Eye (tissue), 1 donor: ENCODE measurements around the gene ACTR3.

Experiments
- DNase-seq: peaks from one replicate; pipeline ENCODE4 v3.0.0-alpha.2; 2015

ACTR3 gene

DNA sequence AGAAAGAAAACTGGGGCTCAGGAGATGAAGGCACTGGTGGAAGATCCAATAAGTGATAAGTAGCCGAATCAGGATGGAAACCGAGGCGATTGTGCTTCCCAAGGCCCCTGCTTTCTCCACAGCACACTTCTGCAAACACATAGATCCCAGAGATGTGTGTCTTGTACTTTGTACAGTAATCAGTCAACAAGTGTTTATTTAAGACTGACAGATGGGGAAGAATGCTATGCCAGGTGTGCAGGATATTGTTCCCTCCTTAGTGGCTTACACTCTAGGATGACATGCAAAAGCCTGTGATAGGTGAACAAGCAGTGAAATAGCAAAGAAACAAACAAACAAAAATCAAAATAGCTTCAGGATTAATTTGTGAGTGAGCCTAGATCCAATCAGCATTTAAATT lies 116.6 kb downstream of the ACTR3 start:
- no peak for DNase-seq

DNA sequence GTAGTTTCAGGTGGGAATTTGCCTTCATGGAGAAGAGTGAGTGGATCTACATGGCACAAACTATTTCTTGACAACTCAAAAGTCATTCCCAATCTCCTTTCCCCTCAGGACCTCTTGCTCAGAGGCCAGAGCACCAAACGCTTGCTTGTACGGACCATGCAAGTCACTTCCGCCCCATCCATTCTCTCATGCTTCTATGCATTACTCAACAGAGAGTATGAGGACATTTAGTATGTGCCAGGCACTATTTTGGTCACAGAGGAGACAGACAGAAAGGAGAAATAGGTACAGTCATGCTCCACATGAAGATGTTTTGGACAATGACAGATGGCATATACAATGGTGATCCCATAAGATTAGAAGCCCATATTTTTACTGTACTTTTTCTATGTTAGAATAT lies 117.5 kb downstream of the ACTR3 start:
- no peak for DNase-seq

- DNase-seq = no peak
Measured at GRCh38 chr2:114008720-114009119, 118.8 kb downstream of the ACTR3 start.

DNA sequence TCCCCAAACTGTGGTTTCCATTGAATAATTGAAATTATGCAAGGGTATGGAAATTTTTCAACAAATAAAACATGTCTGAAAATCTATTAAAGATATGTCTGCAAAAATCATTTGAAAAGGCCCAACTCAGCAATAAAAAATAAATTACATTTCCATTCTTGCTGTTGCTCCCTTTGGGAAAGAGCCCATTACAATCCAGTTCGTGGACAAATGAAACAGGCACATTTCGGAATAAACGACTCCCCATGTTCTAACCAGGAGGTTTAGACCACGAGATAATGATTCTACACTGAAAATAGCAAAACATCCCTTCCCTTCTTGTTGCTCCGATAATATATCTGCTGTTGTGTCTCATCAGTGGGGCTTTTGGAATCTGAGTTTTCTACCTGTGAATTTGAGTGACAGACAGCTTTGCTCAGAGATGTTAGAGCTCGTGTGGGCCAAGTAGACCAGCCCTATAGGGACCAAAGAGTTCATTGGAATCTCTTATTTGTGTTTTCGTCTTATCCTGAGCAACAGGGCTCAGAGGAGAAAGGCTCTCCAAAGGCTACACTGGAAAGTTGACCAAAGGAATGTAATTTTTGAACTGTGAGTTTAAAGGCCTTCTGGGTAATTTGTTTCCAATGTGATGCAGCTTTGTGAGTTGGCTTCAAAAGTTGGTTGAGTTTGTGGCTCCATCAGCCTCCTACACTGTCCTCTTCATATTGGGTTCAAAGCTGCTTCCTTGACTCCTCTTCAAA lies 119.5 kb downstream of the ACTR3 start:
- no peak for DNase-seq

DNA sequence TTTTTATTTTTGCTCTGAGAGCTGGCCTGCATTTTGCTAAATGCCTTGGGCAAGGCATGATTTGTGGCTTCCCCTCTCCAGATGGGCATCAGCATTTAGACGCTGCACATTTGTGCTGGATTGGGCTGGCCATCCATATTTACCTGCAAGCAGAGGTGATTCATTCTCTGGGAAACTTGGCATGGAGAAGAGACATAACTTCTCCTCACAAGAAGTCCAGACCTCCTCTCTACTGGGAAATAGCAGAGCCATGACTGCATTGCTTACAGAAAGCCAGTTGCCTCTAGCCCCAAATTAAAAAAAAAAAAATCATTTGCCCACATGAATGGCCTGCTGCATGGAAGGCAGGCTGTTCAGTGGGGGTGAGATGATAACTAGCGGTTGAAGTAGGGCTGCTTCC lies 120.1 kb downstream of the ACTR3 start:
- no peak for DNase-seq

- no peak for DNase-seq
Measured at GRCh38 chr2:114011713-114012112, 121.8 kb downstream of the ACTR3 start.
